ENCODE results near the gene IQCM.

Gene IQCM

GRCh38 chr4:149353241-149353640 lies 462.4 kb downstream of the IQCM start:
- TF ChIP-seq CTCF (conservative IDR thresholded peaks at IDR 0.05; ENCODE audit: low read length), result no peak
- Histone ChIP-seq H3K27me3 (ENCODE audit: insufficient read depth, low read length, poor library complexity, severe bottlenecking) (no peaks in the 10 kb centered on the region), H3K4me1 (ENCODE audit: insufficient read depth, low read length, poor library complexity, severe bottlenecking) (no peaks in the 10 kb centered on the region), H3K4me3 (ENCODE audit: low read length, poor library complexity, severe bottlenecking) (no peak overlapping the region), H3K36me3 (ENCODE audit: insufficient read depth, low read length) (no peaks in the 10 kb centered on the region), H3K9ac (ENCODE audit: low read depth, low read length, poor library complexity, severe bottlenecking) (no peak overlapping the region), H3K9me2 (replicated peaks; ENCODE audit: low read depth, low read length) (no peaks in the 10 kb centered on the region), H3K9me3 (ENCODE audit: insufficient read depth, low read depth, low read length) (no peaks in the 10 kb centered on the region), H3K79me2 (ENCODE audit: insufficient read depth, low read length) (no peaks in the 10 kb centered on the region), H3F3A (ENCODE audit: low read depth) (no peaks in the 10 kb centered on the region), H3K4me2 (ENCODE audit: low read depth, low read length, poor library complexity, severe bottlenecking) (no peak overlapping the region), H2AFZ (ENCODE audit: low read length) (no peak overlapping the region), H4K20me1 (ENCODE audit: insufficient read depth, low read length, poor library complexity, severe bottlenecking) (no peaks in the 10 kb centered on the region)

GRCh38 chr4:149349541-149349940 lies 466.1 kb downstream of the IQCM start:
- Histone ChIP-seq H3K4me2 (ENCODE audit: low read depth, low read length, poor library complexity, severe bottlenecking) (no peak overlapping the region), H3K9ac (ENCODE audit: low read depth, low read length, poor library complexity, severe bottlenecking) (no peak overlapping the region), H3K9me2 (replicated peaks; ENCODE audit: low read depth, low read length) (no peaks in the 10 kb centered on the region), H3K4me3 (ENCODE audit: low read length, poor library complexity, severe bottlenecking) (no peak overlapping the region), H4K20me1 (ENCODE audit: insufficient read depth, low read length, poor library complexity, severe bottlenecking) (no peaks in the 10 kb centered on the region), H2AFZ (ENCODE audit: low read length) (no peak overlapping the region), H3K79me2 (ENCODE audit: insufficient read depth, low read length) (no peaks in the 10 kb centered on the region), H3F3A (ENCODE audit: low read depth) (no peaks in the 10 kb centered on the region), H3K36me3 (ENCODE audit: insufficient read depth, low read length) (no peaks in the 10 kb centered on the region), H3K4me1 (ENCODE audit: insufficient read depth, low read length, poor library complexity, severe bottlenecking) (no peaks in the 10 kb centered on the region), H3K9me3 (ENCODE audit: insufficient read depth, low read depth, low read length) (no peaks in the 10 kb centered on the region), H3K27me3 (ENCODE audit: insufficient read depth, low read length, poor library complexity, severe bottlenecking) (no peaks in the 10 kb centered on the region)
- no peak for TF ChIP-seq CTCF (conservative IDR thresholded peaks at IDR 0.05; ENCODE audit: low read length)
- TF ChIP-seq EZH2phosphoT487 (IDR thresholded peaks at IDR 0.05; ENCODE audit: borderline replicate concordance), result no peak

- H3K4me3 ChIP-seq (ENCODE audit: low read length, poor library complexity, severe bottlenecking), result no peak overlapping the region
- no peak overlapping the region for H2AFZ ChIP-seq (ENCODE audit: low read length)
- no peak overlapping the region for H3K9ac ChIP-seq (ENCODE audit: low read depth, low read length, poor library complexity, severe bottlenecking)
Observed at GRCh38 chr4:149347139-149347538, 468.5 kb downstream of the IQCM start.

More at GRCh38 chr4:149347139-149347538, 468.5 kb downstream of the IQCM start:
- H4K20me1 ChIP-seq (ENCODE audit: insufficient read depth, low read length, poor library complexity, severe bottlenecking), result no peaks in the 10 kb centered on the region
- TF ChIP-seq EZH2phosphoT487 (IDR thresholded peaks at IDR 0.05; ENCODE audit: borderline replicate concordance) (no peak), CTCF (conservative IDR thresholded peaks at IDR 0.05; ENCODE audit: low read length) (no peak)
- H3K27me3 ChIP-seq (ENCODE audit: insufficient read depth, low read length, poor library complexity, severe bottlenecking), result no peaks in the 10 kb centered on the region
- no peaks in the 10 kb centered on the region for H3K9me2 ChIP-seq (replicated peaks; ENCODE audit: low read depth, low read length)
- no peaks in the 10 kb centered on the region for H3F3A ChIP-seq (ENCODE audit: low read depth)
- no peak overlapping the region for H3K4me2 ChIP-seq (ENCODE audit: low read depth, low read length, poor library complexity, severe bottlenecking)
- no peaks in the 10 kb centered on the region for H3K79me2 ChIP-seq (ENCODE audit: insufficient read depth, low read length)
- no peaks in the 10 kb centered on the region for H3K36me3 ChIP-seq (ENCODE audit: insufficient read depth, low read length)
- no peaks in the 10 kb centered on the region for H3K9me3 ChIP-seq (ENCODE audit: insufficient read depth, low read depth, low read length)
- H3K4me1 ChIP-seq (ENCODE audit: insufficient read depth, low read length, poor library complexity, severe bottlenecking), result no peaks in the 10 kb centered on the region

All from Loucy (cell line).